ENCODE measurements around the gene OTOS. TPM values are rescaled to one million over a fixed set of nuclear protein-coding genes. Genes with fewer than 3 reads are reported as not detected.

The OTOS gene
- total RNA-seq, 1 donor from 2014 or later = not detected

- ATAC-seq (no peak), DNase-seq (ENCODE audit: low spot score) (no peak)
Measured at GRCh38 chr2:240137596-240138253, 2.7 kb downstream of the OTOS start.

- DNase-seq (ENCODE audit: low spot score) = no peak
- ATAC-seq = peak; percentile 52
Measured at GRCh38 chr2:240136671-240137292, 3.7 kb downstream of the OTOS start.

- ATAC-seq = peak; percentile 98
- peak; percentile 85 for DNase-seq (ENCODE audit: low spot score)
Measured at GRCh38 chr2:240136013-240136670, 4.3 kb downstream of the OTOS start, which contains the start of gene COPS9. COPS9 (minus strand) TSS chr2:240136305; CDS start chr2:240136284, 21 bp downstream.

- ATAC-seq (peak; percentile 7), DNase-seq (ENCODE audit: low spot score) (no peak)
Measured at GRCh38 chr2:240135706-240136012, 4.8 kb downstream of the OTOS start.

- no peak for DNase-seq (ENCODE audit: low spot score)
Measured at GRCh38 chr2:240134956-240135520, 5.4 kb downstream of the OTOS start.

GRCh38 chr2:240134466-240134865 lies 6.0 kb downstream of the OTOS start:
- DNase-seq (ENCODE audit: low spot score) (no peak), ATAC-seq (no peak)

More at GRCh38 chr2:240134956-240135520, 5.4 kb downstream of the OTOS start:
- ATAC-seq = no peak

- DNase-seq (ENCODE audit: low spot score) = no peak
- ATAC-seq = no peak
Measured at GRCh38 chr2:240133401-240133800, 7.1 kb downstream of the OTOS start.

- DNase-seq (ENCODE audit: low spot score) (no peak), ATAC-seq (no peak)
Measured at GRCh38 chr2:240132651-240132980, 7.8 kb downstream of the OTOS start.

- ATAC-seq = no peak
- no peak for DNase-seq (ENCODE audit: low spot score)
Measured at GRCh38 chr2:240131941-240132650, 8.4 kb downstream of the OTOS start.

- no peak for DNase-seq (ENCODE audit: low spot score)
- ATAC-seq = no peak
Measured at GRCh38 chr2:240131296-240131695, 9.2 kb downstream of the OTOS start.

- no peak for ATAC-seq
- DNase-seq (ENCODE audit: low spot score) = no peak
Measured at GRCh38 chr2:240130393-240131195, 9.9 kb downstream of the OTOS start.

- ATAC-seq (no peak), DNase-seq (ENCODE audit: low spot score) (no peak)
Measured at GRCh38 chr2:240129731-240130392, 10.6 kb downstream of the OTOS start.

- DNase-seq (ENCODE audit: low spot score) (no peak), ATAC-seq (no peak)
Measured at GRCh38 chr2:240129311-240129710, 11.1 kb downstream of the OTOS start.

GRCh38 chr2:240128608-240129145 lies 11.8 kb downstream of the OTOS start:
- DNase-seq (ENCODE audit: low spot score) (no peak), ATAC-seq (no peak)

GRCh38 chr2:240127911-240128607 lies 12.4 kb downstream of the OTOS start:
- ATAC-seq (no peak), DNase-seq (ENCODE audit: low spot score) (no peak)

- no peak for ATAC-seq
- no peak for DNase-seq (ENCODE audit: low spot score)
Measured at GRCh38 chr2:240127191-240127750, 13.2 kb downstream of the OTOS start.

- no peak for DNase-seq (ENCODE audit: low spot score)
- ATAC-seq = no peak
Measured at GRCh38 chr2:240126731-240127130, 13.7 kb downstream of the OTOS start.

GRCh38 chr2:240125742-240126141 lies 14.7 kb downstream of the OTOS start:
- DNase-seq (ENCODE audit: low spot score) (peak; percentile 16), ATAC-seq (no peak)

GRCh38 chr2:240124651-240125030 lies 15.8 kb downstream of the OTOS start:
- DNase-seq (ENCODE audit: low spot score) = peak; percentile 29
- ATAC-seq = no peak
